OCI-LY7 (cell line): ENCODE data around the gene SHROOM3. TPM values are rescaled to one million over a fixed set of nuclear protein-coding genes. Genes with fewer than 3 reads are reported as not detected.

ENCODE experiments used
- BruUV-seq: library from RNA; stranded (reverse); fragments of 400-500 nt; replicated peaks from 2 replicates; lab custom pipeline; 2021; lab: Mats Ljungman, UMichigan
- CTCF ChIA-PET: fragments of 300-600 bp; sonication (Branson Sonifier 250); formaldehyde crosslinking; loops from one replicate; lab custom pipeline; 2022; ENCODE audit warnings: antibody characterized with exemption; ENCODE audit not compliant: unreplicated experiment; lab: Charles Lee
- POLR2A ChIA-PET: fragments of 300-600 bp; sonication (Branson Sonifier 250); formaldehyde crosslinking; loops from one replicate; lab custom pipeline; 2022; ENCODE audit warnings: antibody characterized with exemption; lab: Charles Lee
- DNase-seq: peaks from one replicate; pipeline ENCODE4 v3.0.0-alpha.2; 2015; ENCODE audit warnings: low spot score
- H2AFZ ChIP-seq: fragments of 200-600 bp; sonication (generic), shearing (Covaris generic); 2 replicates; pipeline ENCODE4 v1.6.1; 2014; ENCODE audit warnings: mild to moderate bottlenecking, antibody characterized with exemption, low read length, moderate library complexity
- H3K27ac ChIP-seq: fragments of 200-600 bp; sonication (generic); 2 replicates; pipeline ENCODE4 v1.5.1; 2014; ENCODE audit warnings: mixed run types, low read depth, mild to moderate bottlenecking, moderate library complexity, low read length, inconsistent platforms; ENCODE audit not compliant: poor library complexity, severe bottlenecking
- H3K36me3 ChIP-seq: fragments of 200-600 bp; sonication (generic); 2 replicates; pipeline ENCODE4 v1.6.1; 2014; ENCODE audit warnings: mild to moderate bottlenecking, antibody characterized with exemption, low read length, moderate library complexity, mixed read lengths; ENCODE audit not compliant: insufficient read depth
- H3K4me1 ChIP-seq: fragments of 200-600 bp; sonication (generic); 2 replicates; pipeline ENCODE4 v1.5.1; 2014; ENCODE audit warnings: mild to moderate bottlenecking, low read length; ENCODE audit not compliant: insufficient read depth, poor library complexity, severe bottlenecking
- H3K4me2 ChIP-seq: fragments of 200-600 bp; sonication (generic); 2 replicates; pipeline ENCODE4 v1.6.1; 2014; ENCODE audit warnings: mild to moderate bottlenecking, low read length
- H3K4me3 ChIP-seq: fragments of 200-600 bp; sonication (generic); 2 replicates; pipeline ENCODE4 v1.5.1; 2014; ENCODE audit warnings: mild to moderate bottlenecking, low read depth, low read length; ENCODE audit not compliant: poor library complexity, severe bottlenecking
- H3K79me2 ChIP-seq: fragments of 200-600 bp; sonication (generic); 2 replicates; pipeline ENCODE4 v1.6.1; 2016; ENCODE audit warnings: low read depth, mild to moderate bottlenecking, low read length, moderate library complexity, mixed read lengths; ENCODE audit not compliant: insufficient read depth
- H3K9me2 ChIP-seq: fragments of 200-600 bp; sonication (generic); 2 replicates; pipeline ENCODE4 v1.6.1; 2016; ENCODE audit warnings: mild to moderate bottlenecking, low read length, mixed read lengths; ENCODE audit not compliant: insufficient read depth
- H3K9me3 ChIP-seq: fragments of 200-600 bp; sonication (generic); 2 replicates; pipeline ENCODE4 v1.6.1; 2014; ENCODE audit warnings: mild to moderate bottlenecking, mixed run types, low read length, mixed read lengths
- H4K20me1 ChIP-seq: fragments of 200-600 bp; sonication (generic); 2 replicates; pipeline ENCODE4 v1.6.1; 2014; ENCODE audit warnings: mild to moderate bottlenecking, antibody characterized with exemption, low read length, moderate library complexity, mixed read lengths; ENCODE audit not compliant: insufficient read depth
- EZH2phosphoT487 ChIP-seq: fragments of 200-600 bp; sonication (generic); IDR thresholded peaks from 2 replicates; pipeline ENCODE4 v1.6.1; 2018; ENCODE audit warnings: low read depth, borderline replicate concordance, mild to moderate bottlenecking, mixed run types, antibody characterized with exemption, low read length, moderate library complexity, mixed read lengths
- intact Hi-C: fragments of 100-400 bp; cut with micrococcal nuclease; formaldehyde crosslinking; loops from one replicate; pipeline ENCODE4 v1.10.0; 2022; ENCODE audit not compliant: unreplicated experiment
- total RNA-seq, 2 experiments: library from RNA; depleted of rRNA in 1 of 2; stranded (reverse); fragments of >200 nt in 1 of 2; shearing (Covaris generic) in 1 of 2; gene quantifications; 2 replicates each; pipeline ENCODE4 v1.2.3, GENCODE V29; 2014 to 2022
- TF ChIP-seq, protein P1 (sequence below): fragments of 200-600 bp; sonication (generic); conservative IDR thresholded peaks from 2 replicates; pipeline ENCODE4 v1.5.1; 2014; ENCODE audit warnings: mild to moderate bottlenecking, antibody characterized with exemption, low read length, moderate library complexity, mixed read lengths

Gene SHROOM3
- total RNA-seq, 2 experiments from 2014 or later: not detected

- CTCF ChIA-PET: no interaction called here
- H3K27ac ChIP-seq: no peak overlapping the region
- H3K4me1 ChIP-seq: no peaks in the 10 kb centered on the region
- intact Hi-C loops: no loop called here
- no peaks in the 10 kb centered on the region for H3K36me3 ChIP-seq
- DNase-seq: no peak
- no peak overlapping the region for H3K4me2 ChIP-seq
- no peaks in the 10 kb centered on the region for H3K9me2 ChIP-seq
- no peak overlapping the region for H3K4me3 ChIP-seq
- no peak for TF ChIP-seq EZH2phosphoT487
- TF ChIP-seq, protein P1, sequence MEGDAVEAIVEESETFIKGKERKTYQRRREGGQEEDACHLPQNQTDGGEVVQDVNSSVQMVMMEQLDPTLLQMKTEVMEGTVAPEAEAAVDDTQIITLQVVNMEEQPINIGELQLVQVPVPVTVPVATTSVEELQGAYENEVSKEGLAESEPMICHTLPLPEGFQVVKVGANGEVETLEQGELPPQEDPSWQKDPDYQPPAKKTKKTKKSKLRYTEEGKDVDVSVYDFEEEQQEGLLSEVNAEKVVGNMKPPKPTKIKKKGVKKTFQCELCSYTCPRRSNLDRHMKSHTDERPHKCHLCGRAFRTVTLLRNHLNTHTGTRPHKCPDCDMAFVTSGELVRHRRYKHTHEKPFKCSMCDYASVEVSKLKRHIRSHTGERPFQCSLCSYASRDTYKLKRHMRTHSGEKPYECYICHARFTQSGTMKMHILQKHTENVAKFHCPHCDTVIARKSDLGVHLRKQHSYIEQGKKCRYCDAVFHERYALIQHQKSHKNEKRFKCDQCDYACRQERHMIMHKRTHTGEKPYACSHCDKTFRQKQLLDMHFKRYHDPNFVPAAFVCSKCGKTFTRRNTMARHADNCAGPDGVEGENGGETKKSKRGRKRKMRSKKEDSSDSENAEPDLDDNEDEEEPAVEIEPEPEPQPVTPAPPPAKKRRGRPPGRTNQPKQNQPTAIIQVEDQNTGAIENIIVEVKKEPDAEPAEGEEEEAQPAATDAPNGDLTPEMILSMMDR: no peak
- POLR2A ChIA-PET: interaction anchor here (0.7 kb wide), 1 partner anchor 1331 kb away, joined by 3 read pairs; no protein-coding TSS in a partner anchor
- no peaks in the 10 kb centered on the region for H3K9me3 ChIP-seq
- H4K20me1 ChIP-seq: no peaks in the 10 kb centered on the region
- BruUV-seq: no TSS peak
- no peaks in the 10 kb centered on the region for H3K79me2 ChIP-seq
- no peak overlapping the region for H2AFZ ChIP-seq
Measured at GRCh38 chr4:76624931-76625715, 190.1 kb downstream of the SHROOM3 start.

GRCh38 chr4:76626686-76627465 is 191.8 kb downstream of the SHROOM3 start:
- no peaks in the 10 kb centered on the region for H3K79me2 ChIP-seq
- H3K9me3 ChIP-seq: no peaks in the 10 kb centered on the region
- no peak for DNase-seq
- H3K36me3 ChIP-seq: no peaks in the 10 kb centered on the region
- no peaks in the 10 kb centered on the region for H3K9me2 ChIP-seq
- H3K27ac ChIP-seq: no peak overlapping the region
- H3K4me2 ChIP-seq: no peak overlapping the region
- intact Hi-C loops: no loop called here
- ChIA-PET POLR2A (interaction anchor here (0.7 to 1.2 kb wide), 2 partner anchors 9 to 105 kb away, joined by 3 read pairs; no protein-coding TSS in a partner anchor), CTCF (no interaction called here)
- no peaks in the 10 kb centered on the region for H4K20me1 ChIP-seq
- no TSS peak for BruUV-seq
- no peak overlapping the region for H3K4me3 ChIP-seq
- TF ChIP-seq, protein P1: peak; percentile 48
- no peak for TF ChIP-seq EZH2phosphoT487
- H2AFZ ChIP-seq: no peak overlapping the region
- no peaks in the 10 kb centered on the region for H3K4me1 ChIP-seq
